DMS53 treated with DMSO at 0.1 percent for 48 hours (cell line): Measurements from ENCODE around the gene COPZ2.
A peak's percentile ranks its signal among the peaks of the same experiment; 100 is the strongest.
"Not testable (repeated sequence)": the region's sequence is repeated elsewhere in the genome, so short reads cannot be mapped to it uniquely, and the experiment has no call there.

Source experiments
- DNase-seq: peaks from one replicate; lab custom pipeline; 2025; ENCODE audit not compliant: unreplicated experiment; lab: John Stamatoyannopoulos, UW

The COPZ2 gene

DNA sequence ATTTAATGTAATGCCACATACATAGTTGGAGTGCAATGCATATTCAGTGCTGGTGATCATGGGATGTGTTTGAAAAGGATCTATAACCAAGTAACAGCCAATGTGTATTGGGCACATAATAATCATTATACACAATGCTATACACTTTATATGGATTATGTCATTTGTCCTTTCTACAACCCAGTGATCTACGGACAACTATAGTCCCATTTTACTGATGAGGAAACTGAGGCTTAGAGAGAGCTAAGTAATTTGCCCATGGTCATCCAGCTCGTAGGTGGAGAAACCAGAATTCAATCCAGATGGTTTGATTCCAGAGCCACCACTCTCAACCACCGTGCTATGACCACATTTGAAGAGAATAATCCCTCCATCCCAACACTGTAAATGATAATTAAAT, 27.4 kb downstream of the COPZ2 start:
- no peak for DNase-seq

DNA sequence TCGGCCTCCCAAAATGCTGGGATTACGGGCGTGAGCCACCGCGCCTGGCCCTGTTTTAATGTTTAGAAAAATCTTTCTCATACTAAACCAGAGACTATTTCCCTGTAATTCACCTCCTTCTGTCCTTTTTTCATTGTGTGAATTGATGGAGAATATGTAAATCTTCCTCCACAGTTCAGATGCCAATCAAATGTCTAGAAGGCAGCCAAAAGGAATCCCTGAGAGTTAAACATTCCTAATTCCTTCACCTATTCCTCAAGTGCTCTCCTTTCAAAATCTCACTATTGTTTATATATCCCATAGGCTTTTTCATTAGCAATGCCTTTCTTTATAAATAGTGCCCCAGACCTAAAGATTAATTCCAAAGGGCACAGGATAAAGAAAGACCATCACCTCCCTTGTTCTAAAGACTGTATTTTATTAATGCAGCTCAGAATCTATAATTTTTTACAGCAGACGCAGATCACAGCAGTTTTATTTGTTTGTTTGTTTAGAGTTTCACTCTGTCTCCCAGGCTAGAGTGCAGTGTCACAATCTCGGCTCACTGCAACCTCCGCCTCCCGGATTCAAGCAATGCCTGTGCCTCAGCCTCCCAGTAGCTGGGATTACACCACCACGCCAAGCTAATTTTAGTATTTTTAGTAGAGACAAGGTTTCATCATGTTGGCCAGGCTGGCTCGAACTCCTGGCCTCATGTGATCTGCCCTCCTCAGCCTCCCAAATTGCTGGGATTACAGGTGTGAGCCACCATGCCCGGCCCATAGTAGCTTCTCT, 30.5 kb downstream of the COPZ2 start:
- DNase-seq: no peak

DNA sequence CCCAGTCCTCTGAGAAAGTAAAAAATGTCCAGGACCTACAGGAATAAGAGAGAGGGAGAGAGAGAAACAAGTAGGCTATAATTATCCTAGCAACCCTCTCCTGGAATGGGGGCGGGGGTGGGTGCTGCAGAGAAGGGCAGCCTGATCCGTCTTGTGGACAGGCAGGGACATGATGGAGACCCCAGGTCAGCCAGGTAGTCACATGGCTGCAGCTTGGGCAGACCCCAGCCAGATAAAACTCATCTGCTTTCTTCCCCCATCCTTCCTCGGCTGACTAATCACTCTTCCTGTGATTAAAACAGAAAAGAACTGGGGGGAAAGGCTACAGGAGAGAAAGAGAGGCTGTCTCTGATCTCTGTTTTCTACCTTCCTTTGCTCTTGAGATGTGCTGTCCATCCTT, 32.6 kb downstream of the COPZ2 start:
- DNase-seq: no peak

DNA sequence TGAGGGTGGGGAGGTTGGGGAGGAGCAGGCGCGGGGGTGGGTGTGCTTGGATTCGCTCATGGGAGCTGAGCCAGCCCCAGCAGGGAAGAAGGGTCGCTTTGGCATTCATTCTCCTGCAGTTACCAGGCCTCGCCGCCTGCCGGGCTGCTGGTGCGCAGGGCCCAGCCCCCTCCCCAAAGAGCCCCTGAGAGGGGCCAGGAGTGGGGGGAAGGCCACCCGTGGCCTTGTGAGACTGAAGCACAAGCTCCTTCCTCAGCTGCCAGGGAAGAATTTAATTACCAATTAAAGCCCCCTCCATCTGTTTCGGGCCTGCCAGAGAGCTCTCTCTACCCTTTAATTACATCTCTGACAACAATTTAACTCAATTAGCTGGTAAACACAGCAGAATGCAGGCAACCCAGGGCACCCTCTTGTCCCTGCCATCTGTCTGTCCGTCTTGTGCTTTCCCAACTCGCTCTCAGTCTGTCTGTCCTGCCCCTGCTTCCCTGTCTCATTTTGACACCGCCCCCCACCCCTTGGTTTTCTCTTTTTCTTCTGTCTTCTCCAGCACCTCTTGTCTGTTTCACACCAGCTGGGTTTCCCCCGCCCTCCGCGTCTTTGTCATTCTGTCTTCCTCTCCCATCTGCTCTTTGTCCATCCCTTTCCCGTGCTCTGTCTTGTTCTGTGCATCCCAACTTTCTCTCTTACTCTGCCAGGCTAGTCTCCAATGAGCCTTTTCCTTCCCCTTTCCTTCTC, 34.0 kb downstream of the COPZ2 start:
- DNase-seq: no peak

DNA sequence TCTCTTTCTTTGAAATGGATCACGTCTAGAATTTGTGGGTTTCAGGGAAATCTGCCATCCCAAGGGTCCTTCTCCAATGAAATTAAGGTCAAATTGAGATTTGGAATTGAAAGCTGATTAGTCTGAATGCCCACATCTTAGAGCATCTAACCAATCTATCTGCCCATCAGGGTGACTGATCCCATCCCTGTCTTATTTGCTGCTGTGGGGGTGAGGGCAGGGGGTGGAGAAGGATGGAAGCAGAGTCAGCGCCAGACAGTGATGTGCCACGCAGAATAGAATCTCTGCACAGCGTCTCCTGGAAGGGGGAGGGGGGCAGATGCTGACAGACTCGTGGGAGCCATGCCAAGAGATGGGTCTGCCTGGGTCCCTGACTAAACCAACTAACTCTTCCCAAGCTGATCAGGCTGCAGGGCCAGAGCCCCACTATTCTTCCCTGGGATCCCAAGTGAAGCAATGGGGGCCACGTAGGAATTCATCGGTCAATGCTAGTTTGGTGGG, 34.6 kb downstream of the COPZ2 start:
- no peak for DNase-seq

DNA sequence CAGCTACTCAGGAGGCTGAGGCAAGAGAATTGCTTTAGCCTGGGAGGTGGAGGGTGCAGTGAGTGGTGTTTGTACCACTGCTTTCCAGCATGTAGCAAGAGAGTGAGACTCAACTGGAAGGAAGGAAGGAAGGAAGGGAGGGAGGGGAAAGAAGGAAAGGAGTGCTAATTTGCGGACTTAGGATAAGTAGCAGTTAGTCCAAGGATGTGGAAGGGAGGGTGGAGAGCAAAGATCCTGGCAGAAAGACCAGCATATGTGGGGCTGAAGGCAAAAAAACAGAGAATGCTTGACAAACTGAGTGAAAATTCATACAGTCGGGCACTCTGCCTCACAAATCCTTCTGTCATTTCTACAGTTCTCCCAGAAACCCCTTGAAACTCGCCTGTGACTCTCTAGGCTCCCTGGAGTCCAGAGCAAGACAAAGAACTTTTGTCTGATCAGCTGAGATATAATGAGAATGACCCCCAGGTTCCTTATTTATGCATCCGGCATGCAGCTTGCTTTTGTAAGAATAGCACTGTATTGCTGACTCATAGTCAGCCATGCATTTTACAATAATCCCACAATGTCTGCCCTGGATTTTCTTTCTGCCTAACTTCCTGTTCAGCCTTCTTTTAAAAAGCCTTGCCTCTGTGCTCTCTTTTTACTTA, 35.2 kb downstream of the COPZ2 start:
- DNase-seq: peak; percentile 88

DNA sequence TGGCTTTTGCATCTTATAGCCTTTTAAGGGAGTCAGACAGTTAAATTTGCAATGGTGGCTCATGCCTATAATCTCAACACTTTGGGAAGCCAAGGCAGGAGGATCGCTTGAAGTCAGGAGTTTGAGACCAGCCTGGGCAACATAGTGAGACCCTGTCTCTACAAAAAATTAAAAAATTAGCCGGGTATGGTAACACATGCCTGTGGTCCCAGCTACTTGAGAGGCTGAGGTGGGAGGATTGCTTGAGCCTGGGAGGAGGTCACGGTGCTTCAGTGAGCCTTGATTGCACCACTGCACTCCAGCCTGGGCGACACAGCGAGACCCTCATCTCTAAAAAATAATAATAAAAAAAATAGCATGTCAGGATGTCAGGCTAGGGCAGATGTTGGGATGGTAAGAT, 35.9 kb downstream of the COPZ2 start:
- DNase-seq: not testable (repeated sequence)

DNA sequence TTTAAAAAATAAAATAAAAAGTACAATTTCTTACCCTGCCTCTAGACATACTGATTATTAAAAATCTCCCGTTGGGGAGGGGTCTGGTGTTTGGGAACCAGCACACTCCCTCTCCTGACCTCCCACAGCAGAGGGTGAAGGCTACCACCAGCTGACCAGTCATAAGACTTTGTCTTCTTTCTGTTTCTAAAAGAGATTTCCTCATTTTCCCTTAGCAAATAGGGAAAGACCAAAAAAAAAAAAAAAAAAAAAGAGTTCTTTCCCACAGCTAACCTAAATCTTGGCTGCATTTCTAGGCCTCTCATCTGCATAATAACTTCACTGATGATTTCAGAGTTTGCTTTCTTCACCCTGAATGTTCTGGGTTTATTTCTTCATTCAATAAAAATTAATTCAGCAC, 36.4 kb downstream of the COPZ2 start:
- DNase-seq: no peak

DNA sequence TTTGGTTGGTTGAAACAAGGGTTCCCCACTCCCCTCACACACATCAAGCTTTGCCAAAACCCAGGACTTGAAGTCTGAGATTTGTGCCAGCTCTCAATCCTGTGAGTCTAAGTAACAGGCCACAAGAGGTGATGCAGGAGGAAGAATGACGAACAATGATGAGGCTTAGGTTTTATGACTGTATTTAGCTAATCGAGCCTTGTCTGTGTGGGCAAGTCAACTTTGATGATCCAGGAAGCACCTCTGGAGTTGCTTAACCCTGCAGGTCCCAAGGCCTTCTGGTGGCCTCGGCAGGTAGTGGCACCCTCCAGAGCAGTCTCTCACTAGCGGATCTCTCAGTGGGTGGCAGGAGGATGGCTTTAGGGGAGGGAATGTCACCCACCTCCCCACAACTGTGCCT, 38.0 kb downstream of the COPZ2 start:
- DNase-seq: no peak

DNA sequence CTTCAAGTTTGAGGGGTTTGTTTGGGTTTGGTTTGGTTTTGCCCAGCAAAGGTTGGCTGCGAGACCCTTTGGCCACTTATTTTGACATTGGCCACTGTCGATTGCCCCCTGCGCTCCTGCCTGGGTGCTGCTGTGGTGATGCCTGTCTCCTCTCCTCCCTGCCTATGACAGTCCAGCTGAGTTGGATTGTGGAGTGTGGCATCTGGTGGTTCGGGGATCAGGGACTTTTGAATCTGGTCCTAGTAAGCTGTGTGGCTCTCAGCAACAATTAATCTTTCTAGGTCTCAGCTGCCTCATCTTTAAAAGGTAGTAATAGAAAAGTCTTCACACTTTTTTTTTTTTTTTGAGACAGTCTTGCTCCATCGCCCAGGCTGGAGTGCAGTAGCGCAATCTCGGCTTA, 39.6 kb downstream of the COPZ2 start:
- no peak for DNase-seq

DNA sequence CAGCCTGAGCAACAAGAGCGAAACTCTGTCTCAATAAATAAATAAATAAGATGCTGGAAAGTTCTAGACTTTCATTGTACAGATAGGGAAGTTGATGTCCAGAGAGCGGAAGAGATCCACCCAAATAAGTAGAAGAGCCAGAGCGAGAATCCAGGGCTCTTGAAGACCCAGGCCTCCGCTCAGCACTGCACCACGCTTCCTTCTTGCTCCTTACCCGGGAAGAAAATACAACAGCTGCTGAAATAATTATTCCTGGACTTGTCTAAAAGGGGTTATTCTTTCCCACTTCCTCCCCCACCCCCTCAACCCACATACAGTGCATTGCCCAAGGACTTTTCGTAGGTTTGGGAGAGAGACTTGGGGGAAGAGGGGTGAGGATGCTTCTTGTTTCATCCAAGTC, 40.0 kb downstream of the COPZ2 start:
- no peak for DNase-seq

DNA sequence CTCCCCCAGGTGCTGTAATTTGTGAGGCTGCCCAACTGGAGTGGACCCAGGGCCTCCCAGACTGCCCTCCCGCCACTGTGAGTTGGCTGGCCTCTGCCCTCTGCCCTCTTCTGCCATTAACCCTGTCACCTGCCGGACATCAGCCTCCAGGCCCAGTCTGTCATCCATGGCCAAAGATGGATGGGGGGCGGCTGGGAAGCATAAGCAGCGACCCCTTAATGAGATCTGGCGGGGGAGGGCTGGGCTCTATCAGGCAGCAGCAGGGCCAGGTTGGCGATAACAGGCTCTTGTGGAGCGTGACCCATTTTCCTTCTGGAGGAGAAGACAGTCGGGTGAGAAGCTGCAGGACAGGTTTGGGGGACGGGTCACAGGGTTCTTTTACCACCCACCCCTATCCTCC, 41.4 kb downstream of the COPZ2 start:
- no peak for DNase-seq

DNA sequence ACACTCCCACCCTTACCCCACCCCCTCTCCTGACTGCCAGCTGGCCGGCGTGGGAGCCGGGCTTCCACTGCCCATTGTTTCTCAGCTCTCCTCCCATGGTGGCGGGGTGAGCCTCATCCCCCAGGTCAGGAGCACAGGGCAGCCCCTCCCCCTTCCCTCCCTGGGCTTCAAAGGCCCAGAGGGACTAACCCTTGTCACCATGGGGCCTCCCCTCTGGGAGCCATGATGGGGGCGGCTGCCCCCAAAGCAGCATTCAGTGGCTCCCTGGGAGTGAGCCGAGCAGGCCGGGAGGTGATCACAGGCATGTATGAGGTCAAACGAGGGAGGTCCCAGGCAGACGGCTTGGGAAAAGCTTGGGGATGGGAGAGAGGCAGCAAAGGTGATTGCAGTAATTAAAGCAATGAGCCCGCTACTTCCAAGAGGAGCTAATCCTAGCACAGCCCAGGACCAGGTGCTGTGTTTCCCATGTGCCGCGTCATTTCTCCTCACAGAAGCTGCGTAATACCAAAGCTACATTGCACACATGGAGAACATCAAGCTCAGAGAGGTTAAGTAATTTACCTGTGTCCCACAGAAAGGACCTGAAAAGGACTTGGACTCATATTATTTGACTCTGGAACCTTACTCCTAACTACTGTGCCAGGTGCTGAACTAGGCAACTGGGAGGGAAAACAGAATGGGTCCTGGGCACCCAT, 42.2 kb downstream of the COPZ2 start:
- no peak for DNase-seq

DNA sequence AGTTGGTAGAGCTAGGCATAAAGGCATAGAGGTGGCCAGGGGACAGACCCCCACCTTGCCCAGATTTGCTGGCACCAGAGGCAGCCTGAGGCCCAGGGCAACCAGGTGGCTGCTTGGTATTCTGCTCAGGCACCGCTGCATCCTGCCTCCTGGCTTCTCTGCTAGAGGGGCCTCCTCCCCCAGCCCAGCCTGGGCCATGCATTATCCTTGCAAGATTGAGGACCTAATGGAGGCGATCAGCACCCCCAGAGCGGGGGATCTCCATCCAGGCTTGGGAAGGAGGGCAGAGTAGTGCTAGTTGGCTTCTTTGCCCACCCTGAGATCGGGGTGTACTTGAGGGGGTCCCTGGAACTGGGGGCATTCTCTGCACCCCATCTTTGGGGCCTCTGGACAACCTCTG, 42.9 kb downstream of the COPZ2 start:
- DNase-seq: no peak

DNA sequence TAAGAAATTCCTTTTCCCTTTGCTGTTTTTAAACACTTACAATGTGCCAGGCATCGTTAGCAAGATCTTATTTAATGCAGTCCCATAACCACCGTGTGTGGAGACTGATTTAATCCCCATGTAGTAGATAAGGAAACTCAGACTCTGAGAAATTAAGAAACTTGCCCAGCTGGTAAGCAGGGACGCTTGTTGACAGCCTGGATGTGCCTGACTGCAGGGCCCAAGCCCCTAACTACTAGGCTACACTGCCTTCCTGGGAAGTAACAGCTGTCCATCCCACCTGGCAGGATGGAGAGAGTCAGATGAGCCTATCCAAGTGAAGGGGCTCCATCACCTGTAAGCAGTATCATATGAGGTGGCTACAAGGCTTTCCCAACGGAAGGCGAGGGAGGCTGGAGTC, 43.6 kb downstream of the COPZ2 start:
- no peak for DNase-seq

DNA sequence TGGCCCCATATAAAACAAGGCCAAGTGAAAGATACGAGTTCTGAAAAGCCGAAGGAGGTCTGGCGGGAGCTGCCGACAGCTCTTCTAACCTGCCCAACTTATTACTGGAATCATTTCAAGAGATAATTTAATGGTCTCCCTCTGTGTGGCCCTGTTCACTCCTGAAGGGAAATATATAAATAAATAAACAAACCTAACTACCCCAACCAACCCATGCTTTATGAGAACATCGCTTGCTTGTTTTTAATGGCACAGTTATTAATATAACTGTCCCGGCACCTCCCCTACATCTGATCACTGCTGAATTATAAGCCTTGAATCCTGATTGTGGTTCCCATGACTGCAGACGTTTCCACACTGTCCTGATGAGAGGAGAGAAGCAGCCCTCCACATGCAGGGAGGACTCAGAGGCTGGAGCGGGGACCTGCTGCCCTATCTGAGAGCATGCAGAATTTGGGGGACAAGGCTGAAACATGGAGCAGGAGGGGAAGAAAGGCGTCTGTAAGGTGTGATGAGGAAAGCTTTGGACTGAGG, 44.5 kb downstream of the COPZ2 start:
- no peak for DNase-seq

DNA sequence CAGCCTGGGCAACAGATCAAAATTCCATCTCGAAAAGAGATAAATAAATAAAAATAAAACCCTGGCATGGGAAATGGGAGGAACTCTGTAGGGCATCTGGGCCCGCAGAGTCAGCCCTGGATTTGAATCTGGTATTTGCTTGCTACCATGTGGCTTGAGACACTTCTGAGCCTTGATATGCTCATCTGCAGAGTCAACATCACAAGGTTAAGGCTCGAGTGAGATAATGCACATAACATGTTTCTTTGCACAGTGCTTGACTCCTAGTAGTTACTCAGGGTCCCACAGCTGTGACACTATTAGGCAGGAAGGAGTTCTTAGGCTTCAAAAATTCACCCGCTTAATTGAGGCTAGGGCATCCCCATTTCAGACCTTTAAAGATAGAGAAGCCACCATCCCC, 45.4 kb downstream of the COPZ2 start:
- no peak for DNase-seq

DNA sequence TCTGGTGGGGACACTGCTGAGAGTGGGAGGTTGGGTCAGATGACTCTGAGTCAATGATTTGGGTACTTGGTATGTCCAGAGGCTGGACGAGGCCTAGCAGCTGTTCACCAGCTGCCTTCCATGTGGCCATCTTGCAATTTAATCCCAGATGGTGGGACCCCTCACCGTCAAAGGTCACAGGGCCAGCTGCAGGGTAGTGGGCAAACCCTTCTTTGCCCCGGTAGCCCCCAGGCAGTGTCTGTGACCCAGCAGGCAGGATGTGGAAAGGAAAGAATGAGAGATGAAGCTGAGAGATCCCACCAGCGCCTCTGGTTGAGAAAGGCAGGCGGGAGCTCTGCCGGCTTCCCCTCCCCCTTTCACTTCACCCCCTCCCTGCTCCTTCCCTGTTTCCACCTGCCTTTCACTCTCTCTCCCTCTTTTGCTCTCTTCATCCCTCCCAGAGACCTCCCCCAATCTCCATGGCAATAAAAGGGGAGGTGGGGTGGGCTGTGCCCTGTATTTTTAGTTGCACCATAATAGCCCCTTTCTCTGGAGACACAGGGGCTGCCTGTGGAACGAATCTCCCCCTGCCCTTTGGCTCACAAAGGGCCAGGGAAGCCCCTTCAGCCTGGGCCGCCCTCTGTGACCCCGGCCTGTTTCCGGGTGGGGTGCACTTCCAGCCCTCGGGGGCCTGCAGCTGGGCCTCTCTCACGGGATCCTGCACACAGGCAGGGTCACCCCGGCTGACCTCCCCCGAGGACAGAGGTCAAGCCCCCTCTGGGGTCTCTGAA, 46.5 kb downstream of the COPZ2 start:
- DNase-seq: no peak

DNA sequence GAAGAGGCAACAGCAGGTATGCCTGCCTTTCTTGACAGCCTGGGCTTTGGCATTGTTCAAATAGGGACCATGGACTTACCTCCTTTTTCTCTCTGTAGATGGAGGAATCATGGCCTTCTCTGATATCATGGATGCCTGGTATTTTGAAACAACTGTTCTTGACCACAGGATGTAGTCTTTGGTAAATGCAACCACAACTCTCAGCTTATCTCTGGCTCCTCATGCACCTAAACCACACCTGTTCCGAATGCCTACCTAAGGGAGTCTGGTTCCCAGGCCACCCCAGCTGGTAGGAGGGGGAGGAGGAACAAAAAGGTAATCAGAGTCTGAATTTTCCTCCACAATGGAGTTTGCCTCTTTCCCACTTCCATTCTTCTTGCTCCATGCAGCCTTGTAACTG, 47.9 kb downstream of the COPZ2 start:
- DNase-seq: no peak

DNA sequence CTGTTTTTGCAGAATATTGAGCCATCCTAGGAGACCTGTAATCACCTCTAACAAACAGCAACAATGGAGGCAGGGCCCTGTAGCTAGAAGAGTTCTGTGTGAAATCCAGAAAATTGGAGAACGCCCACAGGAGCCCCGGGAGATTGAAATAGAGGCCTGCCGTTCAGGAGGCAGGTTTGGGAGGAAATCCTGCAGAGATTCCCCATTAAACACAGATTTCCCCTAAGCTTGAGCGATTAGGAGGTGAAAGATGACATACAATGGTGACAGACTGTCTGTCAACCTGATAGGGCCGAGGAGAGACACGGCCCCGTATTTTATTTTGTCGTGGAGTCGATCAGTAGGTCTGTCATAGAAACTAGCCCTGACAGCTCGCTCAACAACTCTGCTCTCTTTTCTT, 48.4 kb downstream of the COPZ2 start:
- DNase-seq: no peak
